Sigmoid colon (tissue), 7 donors: ENCODE results near the gene NRF1. TPM values are rescaled to one million over a fixed set of nuclear protein-coding genes. Genes with fewer than 3 reads are reported as not detected.
"Not testable (repeated sequence)": the region's sequence is repeated elsewhere in the genome, so short reads cannot be mapped to it uniquely, and the experiment has no call there.

ENCODE experiments used
- DNase-seq: peaks from one replicate; pipeline ENCODE4 v3.0.0-alpha.2; 2019
- H3K27ac ChIP-seq, 4 donors: fragments of 200-600 bp; sonication (generic); one replicate each; pipeline ENCODE4 v1.5.1; 2016 to 2019; ENCODE audit warnings: mild to moderate bottlenecking in 1 of 4
- H3K27me3 ChIP-seq, 3 donors: fragments of 200-600 bp; sonication (generic); one replicate each; pipeline ENCODE4 v1.5.1; 2019; ENCODE audit warnings: mild to moderate bottlenecking in 1 of 3
- H3K36me3 ChIP-seq, 4 donors: fragments of 200-600 bp; sonication (generic); one replicate each; pipeline ENCODE4 v1.5.1; 2016 to 2019
- H3K4me1 ChIP-seq, 4 donors: fragments of 200-600 bp; sonication (generic); one replicate each; pipeline ENCODE4 v1.5.1; 2017 to 2019
- H3K4me3 ChIP-seq, 4 donors: fragments of 200-600 bp; sonication (generic); one replicate each; pipeline ENCODE4 v1.5.1; 2017 to 2019; ENCODE audit warnings: mild to moderate bottlenecking in 2 of 4, moderate library complexity in 1 of 4
- H3K9me3 ChIP-seq, 4 donors: fragments of 200-600 bp in 3 of 4; sonication (generic) in 3 of 4; one replicate each; pipeline versions ENCODE4 v1.5.1 to v1.6.1; 2013 to 2019
- EP300 ChIP-seq, 4 donors: sonication (generic); formaldehyde crosslinking; IDR thresholded peaks; one replicate each; pipeline ENCODE4 v1.6.1; 2017; ENCODE audit warnings: antibody characterized with exemption in 4 of 4
- POLR2A ChIP-seq, 2 donors: fragments of 450-650 bp; IDR thresholded peaks; one replicate each; pipeline ENCODE4 v1.6.1; 2016; ENCODE audit warnings: antibody characterized with exemption in 2 of 2, mild to moderate bottlenecking in 2 of 2, moderate library complexity in 2 of 2
- POLR2AphosphoS5 ChIP-seq, 4 donors: sonication (generic); formaldehyde crosslinking; IDR thresholded peaks; one replicate each; pipeline ENCODE4 v1.6.1; 2017; ENCODE audit warnings: antibody characterized with exemption in 4 of 4
- WGBS, 2 donors: extraction: QIAGEN DNeasy Blood & Tissue Kit; methylation state at CpG; one replicate each; pipeline ENCODE4 v1.1.7; 2013; 5-methylcytosine and 5-hydroxymethylcytosine counted together
- intact Hi-C: fragments of 100-400 bp; cut with DNase I; formaldehyde crosslinking; loops from one replicate; pipeline ENCODE4 v1.15.1; 2023
- polyA plus RNA-seq, 3 donors: library from polyadenylated mRNA; stranded (reverse); fragments of 200-250 nt; gene quantifications; one replicate each; pipeline ENCODE4 v1.2.3, GENCODE V29; 2013
- total RNA-seq, 4 donors: library from RNA; depleted of rRNA; stranded (reverse); fragments of >200 nt; gene quantifications; one replicate each; pipeline ENCODE4 v1.1.0, GENCODE V29; 2016
- TF ChIP-seq, protein P1 (sequence below), 4 experiments: fragments of 450-650 bp in 3 of 4; fragments of 200-600 bp in 1 of 4; IDR thresholded peaks; one replicate each; pipeline ENCODE4 v1.5.1; 2016 to 2019; ENCODE audit warnings: antibody characterized with exemption in 4 of 4, mild to moderate bottlenecking in 3 of 4, moderate library complexity in 2 of 4
- donor health status: healthy with polysubstance abuse.
- donor health status: Bipolar disorder and iron deficiency.
- donor health status: healthy.

NRF1 gene
- total and polyA plus RNA-seq, 7 donors, result 4.8 to 18.1 (median 15.0) TPM

DNA sequence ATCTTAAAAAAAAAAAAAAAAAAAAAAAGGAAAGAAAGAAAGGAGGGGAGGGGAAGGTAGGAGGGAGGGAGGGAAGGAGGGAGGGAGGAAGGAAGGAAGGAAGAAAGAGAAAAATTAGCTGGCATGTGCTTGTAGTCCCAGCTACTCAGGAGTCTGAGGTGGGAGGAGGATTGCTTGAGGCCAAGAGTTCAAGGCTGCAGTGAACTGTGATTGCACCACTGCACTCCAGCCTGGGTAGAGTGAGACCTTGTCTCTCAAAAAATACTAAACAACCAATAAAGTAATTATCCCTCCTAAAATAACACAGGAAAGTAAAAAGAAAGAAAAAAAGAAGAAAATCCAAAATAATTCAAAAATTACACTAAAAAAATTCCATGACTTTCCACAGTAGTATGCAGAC is 13.8 kb upstream of the NRF1 start:
- intact Hi-C loops, result no loop called here
- TF ChIP-seq POLR2A (IDR thresholded peaks at IDR 0.05) (no peak), POLR2AphosphoS5 (IDR thresholded peaks at IDR 0.05) (no peak), EP300 (IDR thresholded peaks at IDR 0.05) (no peak)
- TF ChIP-seq, protein P1, sequence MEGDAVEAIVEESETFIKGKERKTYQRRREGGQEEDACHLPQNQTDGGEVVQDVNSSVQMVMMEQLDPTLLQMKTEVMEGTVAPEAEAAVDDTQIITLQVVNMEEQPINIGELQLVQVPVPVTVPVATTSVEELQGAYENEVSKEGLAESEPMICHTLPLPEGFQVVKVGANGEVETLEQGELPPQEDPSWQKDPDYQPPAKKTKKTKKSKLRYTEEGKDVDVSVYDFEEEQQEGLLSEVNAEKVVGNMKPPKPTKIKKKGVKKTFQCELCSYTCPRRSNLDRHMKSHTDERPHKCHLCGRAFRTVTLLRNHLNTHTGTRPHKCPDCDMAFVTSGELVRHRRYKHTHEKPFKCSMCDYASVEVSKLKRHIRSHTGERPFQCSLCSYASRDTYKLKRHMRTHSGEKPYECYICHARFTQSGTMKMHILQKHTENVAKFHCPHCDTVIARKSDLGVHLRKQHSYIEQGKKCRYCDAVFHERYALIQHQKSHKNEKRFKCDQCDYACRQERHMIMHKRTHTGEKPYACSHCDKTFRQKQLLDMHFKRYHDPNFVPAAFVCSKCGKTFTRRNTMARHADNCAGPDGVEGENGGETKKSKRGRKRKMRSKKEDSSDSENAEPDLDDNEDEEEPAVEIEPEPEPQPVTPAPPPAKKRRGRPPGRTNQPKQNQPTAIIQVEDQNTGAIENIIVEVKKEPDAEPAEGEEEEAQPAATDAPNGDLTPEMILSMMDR (IDR thresholded peaks at IDR 0.05), result no peak
- H3K27me3 ChIP-seq, result no peaks in the 10 kb centered on the region
- no peaks in the 10 kb centered on the region for H3K4me1 ChIP-seq
- no peak for DNase-seq
- H3K27ac ChIP-seq, result no peak overlapping the region
- no peak overlapping the region for H3K4me3 ChIP-seq
- H3K36me3 ChIP-seq, result no peaks in the 10 kb centered on the region
- no peaks in the 10 kb centered on the region for H3K9me3 ChIP-seq

DNA sequence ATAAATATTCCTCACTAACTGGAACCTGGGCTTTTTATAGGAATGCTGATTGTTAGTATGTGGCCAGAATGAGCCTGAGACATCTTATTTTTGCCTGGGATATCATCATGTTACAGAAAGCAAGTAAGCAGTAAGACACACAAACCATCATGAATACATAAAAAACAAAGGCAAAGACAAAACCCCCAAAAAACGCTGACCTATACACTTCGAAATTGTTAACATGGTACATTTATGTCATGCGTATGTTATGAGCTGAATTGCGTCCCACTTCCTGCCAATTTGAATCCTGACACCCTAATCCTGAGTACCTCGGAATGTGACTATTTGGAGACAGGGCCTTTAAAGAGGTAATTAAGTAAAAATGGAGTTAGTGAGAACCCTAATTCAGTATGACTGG is 12.3 kb upstream of the NRF1 start:
- Histone ChIP-seq H3K9me3 (no peaks in the 10 kb centered on the region), H3K4me3 (no peak overlapping the region), H3K36me3 (no peaks in the 10 kb centered on the region), H3K27me3 (no peaks in the 10 kb centered on the region), H3K27ac (no peak overlapping the region), H3K4me1 (no peaks in the 10 kb centered on the region)
- WGBS, 2 donors, result 87 to 89% methylated on average over 5 of the region's 5 CpGs
- no peak for DNase-seq
- intact Hi-C loops, result no loop called here
- TF ChIP-seq, protein P1 (IDR thresholded peaks at IDR 0.05), result no peak
- TF ChIP-seq POLR2AphosphoS5 (IDR thresholded peaks at IDR 0.05) (no peak), EP300 (IDR thresholded peaks at IDR 0.05) (no peak), POLR2A (IDR thresholded peaks at IDR 0.05) (no peak)

GRCh38 chr7:129603594-129603993 is 7.9 kb upstream of the NRF1 start:
- not testable (repeated sequence) for H3K27ac ChIP-seq, H3K27me3 ChIP-seq, H3K4me3 ChIP-seq, DNase-seq, H3K36me3 ChIP-seq, H3K4me1 ChIP-seq, H3K9me3 ChIP-seq
- 71% methylated on average over 5 of the region's 5 CpGs for WGBS, 2 donors
- intact Hi-C loops, result loop anchor here (10.0 kb wide), 1 partner anchor 411 kb away; no protein-coding TSS in a partner anchor

DNA sequence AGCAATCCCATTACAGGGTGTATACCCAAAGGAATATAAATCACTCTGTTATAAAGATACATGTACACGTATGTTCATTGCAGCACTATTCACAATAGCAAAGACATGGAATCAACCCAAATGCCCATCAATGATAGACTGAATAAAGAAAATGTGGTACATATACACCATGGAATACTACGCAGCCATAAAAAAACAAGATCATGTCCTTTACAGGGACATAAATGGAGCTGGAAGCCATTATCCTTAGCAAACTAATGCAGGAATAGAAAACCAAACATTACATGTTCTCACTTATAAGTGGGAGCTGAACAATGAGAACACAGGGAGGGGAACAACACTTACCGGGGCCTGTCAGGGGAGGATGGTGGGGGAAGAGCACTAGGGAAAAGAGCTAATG is 7.5 kb upstream of the NRF1 start:
- not testable (repeated sequence) for H3K27ac ChIP-seq, H3K4me1 ChIP-seq, H3K9me3 ChIP-seq, H3K4me3 ChIP-seq, DNase-seq, H3K36me3 ChIP-seq, H3K27me3 ChIP-seq
- intact Hi-C loops, result loop anchor here (10.0 kb wide), 1 partner anchor 411 kb away; no protein-coding TSS in a partner anchor
- 90 to 93% methylated on average over 3 of the region's 3 CpGs for WGBS, 2 donors

DNA sequence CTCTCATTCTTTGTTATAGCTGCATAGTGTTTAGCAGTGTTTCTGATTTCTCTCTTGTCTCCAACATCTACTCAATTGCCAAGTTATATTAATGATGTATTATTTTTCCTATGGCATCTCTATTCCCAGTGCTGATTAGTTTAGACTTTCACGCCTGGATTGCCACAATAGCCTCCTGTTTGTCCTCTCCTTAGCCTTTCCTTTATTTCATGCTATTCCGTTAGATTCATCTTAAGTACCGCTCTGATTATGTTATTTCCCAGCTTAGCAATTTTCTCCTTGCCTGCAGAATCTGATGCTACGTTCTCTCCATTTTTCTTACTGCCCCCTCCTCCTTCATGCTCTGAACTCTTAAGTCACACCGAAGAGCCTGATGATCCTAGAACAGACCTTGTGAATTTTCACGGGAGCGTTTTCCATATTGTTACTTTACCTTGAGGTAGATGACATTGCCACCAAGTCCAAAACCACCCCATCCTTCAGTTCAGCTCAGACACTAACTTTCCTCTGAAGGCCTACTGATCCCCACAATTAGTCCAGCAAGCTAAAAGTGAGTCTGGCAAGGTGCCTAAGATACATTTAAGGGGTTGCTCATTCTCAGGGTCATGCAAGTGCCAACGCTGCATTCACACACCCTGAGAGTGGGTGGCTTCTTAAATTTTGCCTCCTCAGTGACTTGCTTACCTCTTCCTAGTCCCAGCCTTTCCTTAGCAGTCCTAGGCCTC is 6.6 kb upstream of the NRF1 start:
- Histone ChIP-seq H3K27ac (no peak overlapping the region), H3K27me3 (no peaks in the 10 kb centered on the region), H3K36me3 (no peaks in the 10 kb centered on the region), H3K4me1 (peaks cover 0 to 8% (median 2%) of the 10 kb centered on the region in 4 donors), H3K4me3 (no peak overlapping the region), H3K9me3 (no peaks in the 10 kb centered on the region)
- 78 to 82% methylated on average over 8 of the region's 8 CpGs for WGBS, 2 donors
- no peak for TF ChIP-seq EP300 (IDR thresholded peaks at IDR 0.05)
- no peak for TF ChIP-seq POLR2A (IDR thresholded peaks at IDR 0.05)
- TF ChIP-seq, protein P1 (IDR thresholded peaks at IDR 0.05), result no peak
- intact Hi-C loops, result loop anchor here (10.0 kb wide), 1 partner anchor 410 kb away; no protein-coding TSS in a partner anchor
- no peak for DNase-seq
